Gastroesophageal sphincter (tissue), 4 donors: ENCODE results near the gene FZD2. TPM values are rescaled to one million over a fixed set of nuclear protein-coding genes. Genes with fewer than 3 reads are reported as not detected.

Experiments used
- ATAC-seq: fragments of 150-250 bp; one replicate; pipeline ENCODE4 v1.9.1; 2016; ENCODE audit warnings: mild to moderate bottlenecking, moderate library complexity
- H3K27ac ChIP-seq, 4 donors: fragments of 200-600 bp; sonication (generic) in 3 of 4; 1 replicate in 3 of 4; 2 replicates in 1 of 4; pipeline ENCODE4 v1.5.1; 2016 to 2019
- H3K27me3 ChIP-seq: fragments of 200-600 bp; sonication (generic); one replicate; pipeline ENCODE4 v1.5.1; 2019
- H3K36me3 ChIP-seq, 2 donors: fragments of 200-600 bp; sonication (generic); one replicate each; pipeline ENCODE4 v1.5.1; 2019; ENCODE audit warnings: control low read depth in 1 of 2
- H3K4me1 ChIP-seq, 3 donors: fragments of 200-600 bp; sonication (generic); 1 replicate in 2 of 3; 2 replicates in 1 of 3; pipeline ENCODE4 v1.5.1; 2016 to 2019; ENCODE audit warnings: control low read depth in 2 of 3
- H3K4me3 ChIP-seq, 2 donors: fragments of 200-600 bp; sonication (generic); one replicate each; pipeline ENCODE4 v1.5.1; 2019; ENCODE audit warnings: mild to moderate bottlenecking in 1 of 2, moderate library complexity in 1 of 2
- H3K9me3 ChIP-seq, 3 donors: fragments of 200-600 bp; sonication (generic); one replicate each; pipeline ENCODE4 v1.5.1; 2017 to 2019; ENCODE audit warnings: control low read depth in 2 of 3
- CTCF ChIP-seq, 4 experiments: fragments of 200-600 bp in 2 of 4; fragments of 450-650 bp in 2 of 4; sonication (generic) in 1 of 4; IDR thresholded peaks; one replicate each; pipeline ENCODE4 v1.5.1; 2017 to 2019; ENCODE audit warnings: antibody characterized with exemption in 4 of 4, mild to moderate bottlenecking in 2 of 4, moderate library complexity in 2 of 4
- EP300 ChIP-seq: sonication (generic); formaldehyde crosslinking; IDR thresholded peaks from one replicate; pipeline ENCODE4 v1.6.1; 2017; ENCODE audit warnings: antibody characterized with exemption, mild to moderate bottlenecking
- POLR2A ChIP-seq, 2 donors: fragments of 450-650 bp; IDR thresholded peaks; one replicate each; pipeline ENCODE4 v1.6.1; 2017; ENCODE audit warnings: antibody characterized with exemption in 2 of 2, mild to moderate bottlenecking in 2 of 2, moderate library complexity in 1 of 2
- POLR2AphosphoS5 ChIP-seq: sonication (generic); formaldehyde crosslinking; IDR thresholded peaks from one replicate; pipeline ENCODE4 v1.6.1; 2017; ENCODE audit warnings: antibody characterized with exemption
- WGBS, 2 donors: methylation state at CpG; one replicate each; pipeline ENCODE4 v1.1.5; 2018; ENCODE audit warnings: low coverage in 1 of 2; 5-methylcytosine and 5-hydroxymethylcytosine counted together
- total RNA-seq, 4 donors: library from RNA; depleted of rRNA; stranded (reverse); fragments of >200 nt; gene quantifications; one replicate each; pipeline ENCODE4 v1.1.0, GENCODE V29; 2016

FZD2 gene
- total RNA-seq, 4 donors from 2014 or later = 1.5 to 2.7 (median 1.6) TPM

- Histone ChIP-seq H3K4me3 (no peak overlapping the region), H3K4me1 (no peaks in the 10 kb centered on the region), H3K27ac (no peak overlapping the region), H3K27me3 (peaks cover 76% of the 10 kb centered on the region), H3K9me3 (peaks cover 0 to 5% (median 0%) of the 10 kb centered on the region in 3 donors), H3K36me3 (no peaks in the 10 kb centered on the region)
- ATAC-seq = no peak
- WGBS, 2 donors = 27 to 42% methylated on average over 3 of the region's 5 CpGs
- TF ChIP-seq POLR2A (IDR thresholded peaks at IDR 0.05) = no peak
- no peak for TF ChIP-seq POLR2AphosphoS5
- TF ChIP-seq CTCF (IDR thresholded peaks at IDR 0.05) = no peak
- no peak for TF ChIP-seq EP300
Measured at GRCh38 chr17:44543213-44543904, 13.9 kb upstream of the FZD2 start.

DNA sequence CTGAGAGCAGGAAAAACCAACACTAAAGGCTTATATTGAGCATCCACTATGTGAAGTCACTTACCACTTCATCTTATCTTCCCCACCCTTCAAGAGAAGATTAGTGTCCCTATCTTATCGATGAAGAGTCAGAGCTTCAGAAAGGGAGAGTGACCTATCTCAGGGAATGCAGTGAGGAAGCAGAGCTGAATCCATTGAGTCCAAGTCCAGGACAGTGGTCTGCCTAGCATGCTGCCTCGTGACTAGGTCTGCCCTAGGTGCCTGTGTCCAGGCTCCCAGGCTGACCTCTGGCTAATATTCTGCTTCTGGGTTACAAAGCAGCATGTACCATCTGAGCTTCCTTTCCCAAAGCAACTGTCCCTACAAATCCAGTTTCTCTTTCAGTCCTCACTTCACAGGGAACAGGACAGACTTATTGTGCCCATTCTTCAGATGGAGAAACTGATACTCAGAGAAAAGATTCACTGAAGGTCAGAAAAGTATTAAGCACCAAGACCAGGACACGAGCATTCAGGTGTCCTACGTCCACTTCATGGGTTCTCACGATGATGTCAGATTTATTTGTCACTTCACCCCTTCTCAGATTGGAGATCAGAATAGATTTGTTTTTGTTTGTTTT is 13.3 kb upstream of the FZD2 start:
- H3K4me1 ChIP-seq = no peaks in the 10 kb centered on the region
- H3K4me3 ChIP-seq = no peak overlapping the region
- H3K27me3 ChIP-seq = peaks cover 80% of the 10 kb centered on the region
- no peak for ATAC-seq
- peaks cover 0 to 5% (median 0%) of the 10 kb centered on the region in 3 donors for H3K9me3 ChIP-seq
- TF ChIP-seq CTCF (IDR thresholded peaks at IDR 0.05) (no peak), EP300 (no peak), POLR2A (IDR thresholded peaks at IDR 0.05) (no peak), POLR2AphosphoS5 (no peak)
- H3K27ac ChIP-seq = no peak overlapping the region
- no peaks in the 10 kb centered on the region for H3K36me3 ChIP-seq
- WGBS, 2 donors = 67 to 92% methylated on average over 3 to 4 of the region's 5 CpGs

GRCh38 chr17:44546671-44547606 is 10.3 kb upstream of the FZD2 start:
- Histone ChIP-seq H3K36me3 (no peaks in the 10 kb centered on the region), H3K27ac (peak overlapping the region in 1 of 4 donors; percentile 29), H3K9me3 (peaks cover 0 to 5% (median 0%) of the 10 kb centered on the region in 3 donors), H3K27me3 (peaks cover 52% of the 10 kb centered on the region), H3K4me3 (no peak overlapping the region), H3K4me1 (no peaks in the 10 kb centered on the region)
- 50% methylated on average over 2 to 4 of the region's 4 CpGs for WGBS, 2 donors
- TF ChIP-seq POLR2AphosphoS5 (no peak), POLR2A (IDR thresholded peaks at IDR 0.05) (no peak), CTCF (IDR thresholded peaks at IDR 0.05) (no peak), EP300 (no peak)
- ATAC-seq = no peak

- no peak for ATAC-seq
- H3K4me3 ChIP-seq = no peak overlapping the region
- H3K9me3 ChIP-seq = peaks cover 0 to 5% (median 0%) of the 10 kb centered on the region in 3 donors
- no peaks in the 10 kb centered on the region for H3K36me3 ChIP-seq
- H3K4me1 ChIP-seq = no peaks in the 10 kb centered on the region
- peak overlapping the region in 2 of 4 donors; percentile 29 to 37 for H3K27ac ChIP-seq
- H3K27me3 ChIP-seq = peaks cover 45% of the 10 kb centered on the region
- no peak for TF ChIP-seq CTCF (IDR thresholded peaks at IDR 0.05)
- no peak for TF ChIP-seq POLR2AphosphoS5
- no peak for TF ChIP-seq POLR2A (IDR thresholded peaks at IDR 0.05)
- TF ChIP-seq EP300 = no peak
- no CpG with 5 or more reads among the region's 4 CpGs for WGBS, 2 donors
Measured at GRCh38 chr17:44547625-44548267, 9.5 kb upstream of the FZD2 start.
